Tibial nerve (tissue), 4 donors: ENCODE measurements around the gene GRIN2C. TPM values are rescaled to one million over a fixed set of nuclear protein-coding genes. Genes with fewer than 3 reads are reported as not detected.

ENCODE experiments used
- DNase-seq, 2 donors: peaks; one replicate each; pipeline ENCODE4 v3.0.0-alpha.2; 2019; ENCODE audit warnings: low spot score in 2 of 2
- H3K27ac ChIP-seq, 4 donors: fragments of 200-600 bp; sonication (generic) in 3 of 4; one replicate each; pipeline ENCODE4 v1.5.1; 2017 to 2019; ENCODE audit warnings: mild to moderate bottlenecking in 1 of 4
- H3K27me3 ChIP-seq, 2 donors: fragments of 200-600 bp; sonication (generic) in 1 of 2; one replicate each; pipeline versions ENCODE4 v1.5.1 to v1.6.0; 2017 to 2019
- H3K36me3 ChIP-seq, 3 donors: fragments of 200-600 bp; sonication (generic); one replicate each; pipeline ENCODE4 v1.5.1; 2018 to 2019
- H3K4me1 ChIP-seq, 4 donors: fragments of 200-600 bp; sonication (generic) in 3 of 4; one replicate each; pipeline ENCODE4 v1.5.1; 2017 to 2019
- H3K4me3 ChIP-seq, 4 donors: fragments of 200-600 bp; sonication (generic) in 3 of 4; one replicate each; pipeline ENCODE4 v1.5.1; 2017 to 2019; ENCODE audit warnings: mild to moderate bottlenecking in 1 of 4, moderate library complexity in 1 of 4
- H3K9me3 ChIP-seq, 4 donors: fragments of 200-600 bp; sonication (generic) in 3 of 4; one replicate each; pipeline ENCODE4 v1.5.1; 2017 to 2019
- EP300 ChIP-seq, 2 donors: sonication (generic); formaldehyde crosslinking; IDR thresholded peaks; one replicate each; pipeline ENCODE4 v1.6.1; 2017; ENCODE audit warnings: antibody characterized with exemption in 2 of 2, mild to moderate bottlenecking in 1 of 2
- POLR2A ChIP-seq, 2 donors: fragments of 450-650 bp; IDR thresholded peaks; one replicate each; pipeline ENCODE4 v1.6.1; 2017; ENCODE audit warnings: antibody characterized with exemption in 2 of 2, mild to moderate bottlenecking in 2 of 2, moderate library complexity in 2 of 2
- WGBS, 2 donors: methylation state at CpG; one replicate each; pipeline ENCODE4 v1.1.5; 2018; 5-methylcytosine and 5-hydroxymethylcytosine counted together
- total RNA-seq, 4 donors: library from RNA; depleted of rRNA; stranded (reverse); fragments of >200 nt; gene quantifications; one replicate each; pipeline ENCODE4 v1.1.0, GENCODE V29; 2016
- TF ChIP-seq, protein P1 (sequence below), 5 experiments: fragments of 200-600 bp in 3 of 5; fragments of 450-650 bp in 2 of 5; sonication (generic) in 3 of 5; IDR thresholded peaks; one replicate each; pipeline ENCODE4 v1.5.1; 2016 to 2019; ENCODE audit warnings: antibody characterized with exemption in 5 of 5, mild to moderate bottlenecking in 3 of 5, moderate library complexity in 2 of 5

GRIN2C gene
- total RNA-seq, 4 donors from 2014 or later: 0.22 to 3.6 (median 0.50) TPM

DNA sequence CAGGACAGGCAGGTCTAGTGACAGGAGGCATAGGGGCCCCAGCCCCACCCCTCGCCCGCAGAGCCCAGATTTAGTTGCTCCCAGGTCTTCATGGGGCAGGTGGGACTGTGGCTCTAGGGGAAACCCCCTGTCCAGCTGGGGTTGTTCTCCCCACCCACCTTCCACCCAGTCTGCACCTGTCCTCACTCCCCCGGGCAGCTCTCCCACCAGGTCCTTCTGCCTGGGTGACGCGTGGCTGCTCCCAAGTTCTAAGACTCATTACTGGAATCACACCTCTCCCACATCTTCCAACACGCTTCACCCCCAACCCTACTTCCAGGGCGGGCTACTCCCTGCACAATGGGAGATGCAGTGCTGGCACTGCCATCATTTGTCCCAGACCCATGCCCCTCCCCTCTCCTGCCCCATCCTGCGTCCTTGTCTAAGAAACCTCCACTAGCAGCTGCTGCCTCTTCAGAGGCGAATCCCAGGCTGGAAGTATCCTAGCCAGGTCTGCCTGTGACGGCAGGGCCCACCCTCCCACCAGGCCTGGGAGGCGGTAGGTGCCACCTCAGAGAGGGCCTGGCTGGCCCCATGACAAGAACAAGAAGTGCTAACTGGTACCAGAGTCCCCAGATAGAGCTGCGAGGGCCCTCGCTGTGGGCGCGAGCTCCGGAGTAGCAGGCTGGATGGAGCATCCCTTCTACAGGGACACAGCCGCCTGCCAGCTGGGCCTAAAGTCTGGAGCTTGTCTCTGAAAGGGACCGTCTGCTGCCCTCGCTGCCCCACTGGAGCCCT lies 22.8 kb downstream of the GRIN2C start:
- TF ChIP-seq POLR2A (IDR thresholded peaks at IDR 0.05) (no peak), EP300 (IDR thresholded peaks at IDR 0.05) (no peak)
- TF ChIP-seq, protein P1, sequence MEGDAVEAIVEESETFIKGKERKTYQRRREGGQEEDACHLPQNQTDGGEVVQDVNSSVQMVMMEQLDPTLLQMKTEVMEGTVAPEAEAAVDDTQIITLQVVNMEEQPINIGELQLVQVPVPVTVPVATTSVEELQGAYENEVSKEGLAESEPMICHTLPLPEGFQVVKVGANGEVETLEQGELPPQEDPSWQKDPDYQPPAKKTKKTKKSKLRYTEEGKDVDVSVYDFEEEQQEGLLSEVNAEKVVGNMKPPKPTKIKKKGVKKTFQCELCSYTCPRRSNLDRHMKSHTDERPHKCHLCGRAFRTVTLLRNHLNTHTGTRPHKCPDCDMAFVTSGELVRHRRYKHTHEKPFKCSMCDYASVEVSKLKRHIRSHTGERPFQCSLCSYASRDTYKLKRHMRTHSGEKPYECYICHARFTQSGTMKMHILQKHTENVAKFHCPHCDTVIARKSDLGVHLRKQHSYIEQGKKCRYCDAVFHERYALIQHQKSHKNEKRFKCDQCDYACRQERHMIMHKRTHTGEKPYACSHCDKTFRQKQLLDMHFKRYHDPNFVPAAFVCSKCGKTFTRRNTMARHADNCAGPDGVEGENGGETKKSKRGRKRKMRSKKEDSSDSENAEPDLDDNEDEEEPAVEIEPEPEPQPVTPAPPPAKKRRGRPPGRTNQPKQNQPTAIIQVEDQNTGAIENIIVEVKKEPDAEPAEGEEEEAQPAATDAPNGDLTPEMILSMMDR (IDR thresholded peaks at IDR 0.05): no peak
- 95 to 96% methylated on average over 11 of the region's 19 CpGs for WGBS, 2 donors

DNA sequence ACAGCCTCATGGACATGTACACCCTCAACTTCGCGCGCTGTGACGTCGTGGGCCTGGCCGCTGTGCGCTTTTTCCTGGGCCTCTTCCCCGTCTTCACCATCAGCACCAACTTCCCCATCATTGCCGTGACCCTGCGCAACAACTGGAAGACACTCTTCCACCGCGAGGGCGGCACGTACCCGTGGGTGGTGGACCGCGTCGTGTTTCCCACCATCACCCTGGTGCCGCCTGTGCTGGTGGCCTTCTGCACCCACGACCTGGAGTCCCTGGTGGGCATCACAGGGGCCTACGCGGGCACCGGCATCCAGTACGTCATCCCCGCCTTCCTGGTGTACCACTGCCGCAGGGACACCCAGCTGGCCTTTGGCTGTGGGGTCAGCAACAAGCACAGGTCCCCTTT lies 23.5 kb downstream of the GRIN2C start:
- Histone ChIP-seq H3K27ac (no peak overlapping the region), H3K27me3 (no peaks in the 10 kb centered on the region), H3K9me3 (no peaks in the 10 kb centered on the region), H3K36me3 (peaks cover 0 to 48% (median 0%) of the 10 kb centered on the region in 3 donors), H3K4me3 (no peak overlapping the region), H3K4me1 (peaks cover 4 to 15% (median 8%) of the 10 kb centered on the region in 4 donors)
- TF ChIP-seq EP300 (IDR thresholded peaks at IDR 0.05) (no peak), POLR2A (IDR thresholded peaks at IDR 0.05) (no peak)
- TF ChIP-seq, protein P1 (IDR thresholded peaks at IDR 0.05): no peak
- DNase-seq: no peak
- WGBS, 2 donors: 94 to 97% methylated on average over 26 of the region's 26 CpGs

More for the DNA sequence above, 22.8 kb downstream of the GRIN2C start:
- no peak overlapping the region for H3K4me3 ChIP-seq
- peaks cover 0 to 43% (median 0%) of the 10 kb centered on the region in 3 donors for H3K36me3 ChIP-seq
- no peaks in the 10 kb centered on the region for H3K9me3 ChIP-seq
- DNase-seq: no peak
- no peak overlapping the region for H3K27ac ChIP-seq
- peaks cover 4 to 22% (median 15%) of the 10 kb centered on the region in 4 donors for H3K4me1 ChIP-seq
- H3K27me3 ChIP-seq: no peaks in the 10 kb centered on the region

DNA sequence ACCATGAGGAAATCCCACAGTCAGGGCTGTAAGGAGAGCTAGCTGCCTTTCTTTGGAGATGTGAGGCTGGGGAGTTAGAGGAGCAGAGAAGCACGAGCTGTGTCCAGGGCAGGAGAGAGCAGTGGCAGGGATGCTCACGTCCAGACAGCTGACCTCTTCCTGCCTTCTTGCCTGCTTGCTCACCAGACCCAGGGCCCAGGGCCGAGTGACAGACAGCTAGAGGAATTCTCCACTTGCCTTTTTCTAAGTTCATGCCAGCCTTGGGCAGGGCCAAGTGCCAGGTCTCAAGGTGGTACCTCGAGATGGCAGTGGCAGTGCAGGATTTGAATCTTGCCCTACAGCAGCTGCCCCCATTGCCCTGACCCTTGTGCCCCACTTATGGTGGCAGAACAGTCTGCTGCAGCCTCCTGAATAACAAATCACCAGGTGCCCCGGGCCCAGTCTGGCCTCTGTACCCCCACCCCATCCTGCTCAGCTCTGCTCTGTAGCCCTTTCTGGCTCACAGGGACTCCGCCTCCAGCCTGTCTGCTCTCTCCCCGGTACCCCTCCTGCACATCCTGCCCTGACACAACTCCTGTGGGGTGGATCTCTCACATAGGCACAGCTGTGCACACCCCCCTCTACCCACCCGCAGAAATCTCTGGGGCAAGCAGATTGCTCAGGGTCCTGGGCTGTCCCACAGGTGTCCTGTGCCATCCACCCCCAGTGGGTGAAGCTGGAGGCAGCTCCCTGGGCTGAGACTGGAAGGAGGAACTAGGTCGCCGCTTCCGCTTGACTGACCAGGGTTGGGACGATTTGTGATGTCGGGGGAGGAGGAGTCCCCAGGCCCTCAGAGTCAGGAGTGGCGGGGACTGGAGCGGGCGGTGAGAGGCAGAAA lies 25.9 kb downstream of the GRIN2C start:
- Histone ChIP-seq H3K4me3 (no peak overlapping the region), H3K27ac (no peak overlapping the region), H3K27me3 (no peaks in the 10 kb centered on the region), H3K36me3 (peaks cover 0 to 68% (median 0%) of the 10 kb centered on the region in 3 donors), H3K9me3 (no peaks in the 10 kb centered on the region), H3K4me1 (no peaks in the 10 kb centered on the region)
- DNase-seq: peak in 1 of 2 donors; percentile 33
- TF ChIP-seq EP300 (IDR thresholded peaks at IDR 0.05) (no peak), POLR2A (IDR thresholded peaks at IDR 0.05) (no peak)
- TF ChIP-seq, protein P1 (IDR thresholded peaks at IDR 0.05): no peak
- WGBS, 2 donors: 63 to 68% methylated on average over 11 to 16 of the region's 16 CpGs

DNA sequence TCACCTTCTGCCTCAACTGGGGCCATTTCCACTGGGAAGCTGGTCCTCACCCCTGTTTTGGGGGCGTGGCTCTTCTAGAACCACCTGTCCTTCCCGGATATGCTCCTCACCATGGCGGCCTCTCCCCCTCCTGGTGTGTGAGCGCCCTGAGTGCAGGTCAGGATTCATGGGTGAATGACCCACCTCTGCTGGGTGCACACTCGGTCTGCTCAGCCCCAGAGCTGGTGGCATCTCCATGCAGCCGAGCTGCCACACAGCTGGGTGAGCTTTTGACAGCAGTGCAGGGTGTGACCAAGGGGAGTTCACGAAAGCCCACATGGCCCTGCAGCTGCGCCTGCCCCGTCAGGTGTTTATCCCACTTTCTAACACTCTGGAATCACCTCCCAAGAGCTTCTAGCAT lies 27.3 kb downstream of the GRIN2C start:
- Histone ChIP-seq H3K36me3 (peaks cover 0 to 64% (median 0%) of the 10 kb centered on the region in 3 donors), H3K27ac (no peak overlapping the region), H3K4me1 (no peaks in the 10 kb centered on the region), H3K9me3 (no peaks in the 10 kb centered on the region), H3K4me3 (no peak overlapping the region), H3K27me3 (no peaks in the 10 kb centered on the region)
- 89 to 93% methylated on average over 9 of the region's 9 CpGs for WGBS, 2 donors
- no peak for DNase-seq
- no peak for TF ChIP-seq EP300 (IDR thresholded peaks at IDR 0.05)
- no peak for TF ChIP-seq POLR2A (IDR thresholded peaks at IDR 0.05)
- TF ChIP-seq, protein P1 (IDR thresholded peaks at IDR 0.05): no peak
